LNCaP clone FGC (cell line): ENCODE measurements around the gene ADAMTS14.

Experiments used
- DNase-seq: peaks from one replicate; pipeline ENCODE4 v3.0.0-alpha.2; 2011; ENCODE audit warnings: low read depth
- H3K4me3 ChIP-seq: 2 replicates; pipeline ENCODE4 v1.5.1; 2011; ENCODE audit warnings: mild to moderate bottlenecking, low read depth, low read length, control low read depth
- CTCF ChIP-seq: IDR thresholded peaks from 2 replicates; pipeline ENCODE4 v1.5.1; 2012; ENCODE audit warnings: mild to moderate bottlenecking; ENCODE audit not compliant: control insufficient read depth, insufficient read depth; ENCODE audit errors: extremely low read depth

Gene ADAMTS14

GRCh38 chr10:70758757-70759514, 86.6 kb downstream of the ADAMTS14 start:
- peak; percentile 32 for DNase-seq
- H3K4me3 ChIP-seq: no peak overlapping the region
- peak; percentile 83 for TF ChIP-seq CTCF

- no peak for TF ChIP-seq CTCF
- H3K4me3 ChIP-seq: no peak overlapping the region
- no peak for DNase-seq
These were observed 87.5 kb downstream of the ADAMTS14 start for GRCh38 chr10:70759781-70760180.

GRCh38 chr10:70760271-70760787, 88.0 kb downstream of the ADAMTS14 start:
- no peak for DNase-seq
- H3K4me3 ChIP-seq: no peak overlapping the region
- no peak for TF ChIP-seq CTCF

- DNase-seq: no peak
- TF ChIP-seq CTCF: peak; percentile 30; the same call in 1 of the 2 replicates
- no peak overlapping the region for H3K4me3 ChIP-seq
These were observed 88.8 kb downstream of the ADAMTS14 start for GRCh38 chr10:70761031-70761601.

GRCh38 chr10:70761727-70762350, 89.5 kb downstream of the ADAMTS14 start:
- DNase-seq: no peak
- no peak overlapping the region for H3K4me3 ChIP-seq
- no peak for TF ChIP-seq CTCF

- TF ChIP-seq CTCF: no peak
- DNase-seq: no peak
- no peak overlapping the region for H3K4me3 ChIP-seq
These were observed 90.3 kb downstream of the ADAMTS14 start for GRCh38 chr10:70762441-70763175.
